Naive thymus-derived CD4-positive, alpha-beta T cell (primary cell): Measurements from ENCODE around the gene EEF2. TPM values are rescaled to one million over a fixed set of nuclear protein-coding genes. Genes with fewer than 3 reads are reported as not detected.
A peak's percentile ranks its signal among the peaks of the same experiment; 100 is the strongest.

Source experiments
- ATAC-seq: fragments of 150-1000 bp; cut with Tn5 transposase; 2 replicates; pipeline ENCODE4 v1.10.0; 2021; ENCODE audit warnings: mild to moderate bottlenecking, moderate library complexity
- CTCF ChIA-PET: fragments of 350-600 bp; sonication (Branson Sonifier 250); formaldehyde crosslinking; loops from one replicate; lab custom pipeline; 2021; ENCODE audit warnings: antibody characterized with exemption; lab: Charles Lee
- POLR2A ChIA-PET: fragments of 350-600 bp; sonication (Branson Sonifier 250); formaldehyde crosslinking; loops from one replicate; lab custom pipeline; 2021; ENCODE audit warnings: antibody characterized with exemption, inconsistent platforms; lab: Charles Lee
- DNase-seq, 9 donors: peaks; one replicate each; pipeline versions ENCODE4 v3.0.0 to v3.0.0-alpha.2; 2020 to 2022; ENCODE audit warnings: mixed read lengths in 1 of 9
- H3K27ac ChIP-seq: one replicate; pipeline ENCODE4 v1.7.0; 2013; ENCODE audit warnings: mild to moderate bottlenecking, low read depth, low read length, moderate library complexity
- H3K27me3 ChIP-seq, 2 donors: one replicate each; pipeline ENCODE4 v1.7.0; 2013; ENCODE audit warnings: low read length in 2 of 2, mild to moderate bottlenecking in 2 of 2, moderate library complexity in 2 of 2; ENCODE audit not compliant: control insufficient read depth in 2 of 2, insufficient read depth in 2 of 2
- H3K36me3 ChIP-seq, 3 experiments: 1 replicate in 2 of 3; 2 replicates in 1 of 3; pipeline ENCODE4 v1.7.0; 2013; ENCODE audit warnings: low read length in 3 of 3, mild to moderate bottlenecking in 3 of 3, moderate library complexity in 1 of 3; ENCODE audit not compliant: insufficient read depth in 3 of 3, control insufficient read depth in 2 of 3
- H3K4me1 ChIP-seq, 2 donors: one replicate each; pipeline ENCODE4 v1.7.0; 2013; ENCODE audit warnings: low read length in 2 of 2, mild to moderate bottlenecking in 2 of 2, moderate library complexity in 1 of 2; ENCODE audit not compliant: control insufficient read depth in 2 of 2, insufficient read depth in 2 of 2
- H3K4me3 ChIP-seq: 2 replicates; pipeline ENCODE4 v1.7.0; 2013; ENCODE audit warnings: mild to moderate bottlenecking, low read length
- H3K9me3 ChIP-seq, 3 experiments: 1 replicate in 2 of 3; 2 replicates in 1 of 3; pipeline ENCODE4 v1.7.0; 2013; ENCODE audit warnings: low read length in 3 of 3; ENCODE audit not compliant: control insufficient read depth in 2 of 3
- H3K27ac Mint-ChIP-seq, 9 donors: one replicate each; pipeline ENCODE4 v1.8.0; 2020 to 2022; ENCODE audit warnings: mixed read lengths in 9 of 9, mild to moderate bottlenecking in 8 of 9, moderate library complexity in 5 of 9, inconsistent platforms in 2 of 9
- H3K27me3 Mint-ChIP-seq, 5 donors: one replicate each; pipeline ENCODE4 v1.8.0; 2021 to 2022; ENCODE audit warnings: mixed read lengths in 5 of 5, mild to moderate bottlenecking in 1 of 5
- H3K36me3 Mint-ChIP-seq, 5 donors: one replicate each; pipeline ENCODE4 v1.8.0; 2020 to 2022; ENCODE audit warnings: mixed read lengths in 5 of 5, mild to moderate bottlenecking in 3 of 5, inconsistent platforms in 1 of 5
- H3K4me1 Mint-ChIP-seq, 7 donors: one replicate each; pipeline ENCODE4 v1.8.0; 2020 to 2022; ENCODE audit warnings: mixed read lengths in 7 of 7, mild to moderate bottlenecking in 3 of 7, inconsistent platforms in 1 of 7
- H3K4me3 Mint-ChIP-seq, 10 donors: one replicate each; pipeline ENCODE4 v1.8.0; 2020 to 2022; ENCODE audit warnings: mild to moderate bottlenecking in 10 of 10, mixed read lengths in 10 of 10, moderate library complexity in 6 of 10, inconsistent platforms in 2 of 10
- H3K9me3 Mint-ChIP-seq, 11 donors: one replicate each; pipeline ENCODE4 v1.8.0; 2020 to 2022; ENCODE audit warnings: mixed read lengths in 11 of 11, mild to moderate bottlenecking in 4 of 11, inconsistent platforms in 1 of 11, moderate library complexity in 1 of 11
- intact Hi-C, 2 donors: fragments of 100-400 bp; cut with micrococcal nuclease; formaldehyde crosslinking; loops; one replicate each; pipeline ENCODE4 v1.15.1; 2023
- polyA plus RNA-seq, 2 donors: library from polyadenylated mRNA; unstranded; fragments of 300-500 nt; fragmentation: Illumina TruSeq; gene quantifications; one replicate each; pipeline ENCODE4 v1.2.3, GENCODE V29; 2021
- total RNA-seq, 6 experiments: library from RNA in 5 of 6; stranded (reverse) in 5 of 6; gene quantifications; 1 replicate in 5 of 6; 2 replicates in 1 of 6; pipeline ENCODE4 v1.2.3 and lab custom pipeline; 2021 to 2026

EEF2 gene
- total RNA-seq (1,000 to 10,000 TPM; 1,791 to 2,674 (median 2,346) TPM), polyA plus RNA-seq (100 to 1,000 TPM; 611 to 634 TPM), total RNA-seq (lab: John Stamatoyannopoulos, UW) (3,652 reads per million, percentile 100 among the genes with 10 or more reads in this experiment)

- Mint-ChIP-seq H3K4me3 (peak within 1 kb of the TSS; percentile 91 to 99 (median 98)), H3K36me3 (peaks cover 4 to 28% (median 21%) of the 10 kb centered on the region in 5 donors), H3K27me3 (no peaks in the 10 kb centered on the region), H3K4me1 (peaks cover 30 to 57% (median 48%) of the 10 kb centered on the region in 7 donors), H3K27ac (peak within 1 kb of the TSS; percentile 93 to 99 (median 96)), H3K9me3 (no peaks in the 10 kb centered on the region)
- ChIA-PET POLR2A (interaction anchor here (0.6 to 2.9 kb wide), 24 partner anchors 8 to 484 kb away, joined by 3 to 44 read pairs (median 4); partner anchors contain the start of genes DAPK3, DOHH, MRPL54 and PIAS4), CTCF (interaction anchor here (0.6 to 3.1 kb wide), 14 partner anchors 10 to 652 kb away, joined by 3 to 16 read pairs (median 4); partner anchors contain the start of genes DAPK3, MRPL54 and PIAS4)
- peak within 1 kb of the TSS; percentile 87 for H3K27ac ChIP-seq
- H3K9me3 ChIP-seq: no peaks in the 10 kb centered on the region
- H3K27me3 ChIP-seq: no peaks in the 10 kb centered on the region
- peak; percentile 89 to 96 (median 93) for DNase-seq
- H3K4me1 ChIP-seq: peaks cover 37 to 43% of the 10 kb centered on the region in 2 donors
- H3K4me3 ChIP-seq: peak within 1 kb of the TSS; percentile 98
- ATAC-seq: peak; percentile 72
- intact Hi-C loops: loop anchor here (1.0 to 10.0 kb wide), 11 partner anchors 14 to 948 kb away; partner anchors contain the start of genes DAPK3 (in 2 of the 2), HDGFL2 (in 2 of the 2), ZBTB7A (in 2 of the 2) and APBA3 (in 1 of the 2)
- peaks cover 25 to 51% (median 34%) of the 10 kb centered on the region in 3 experiments for H3K36me3 ChIP-seq
Observed at GRCh38 chr19:3984908-3985642, at the start of gene EEF2. EEF2 (minus strand) TSS chr19:3985463; CDS start chr19:3985380, 83 bp downstream.

- no peaks in the 10 kb centered on the region for H3K4me1 ChIP-seq
- H3K36me3 ChIP-seq: peaks cover 0 to 77% (median 0%) of the 10 kb centered on the region in 3 experiments
- no peak for DNase-seq
- H3K4me3 ChIP-seq: no peak overlapping the region
- ChIA-PET POLR2A (interaction anchor here (0.9 kb wide), 1 partner anchor 48 kb away, joined by 4 read pairs; no protein-coding TSS in a partner anchor), CTCF (no interaction called here)
- no peaks in the 10 kb centered on the region for H3K27me3 Mint-ChIP-seq
- no peak for ATAC-seq
- intact Hi-C loops: no loop called here
- H3K9me3 ChIP-seq: no peaks in the 10 kb centered on the region
- H3K27me3 ChIP-seq: no peaks in the 10 kb centered on the region
- H3K4me1 Mint-ChIP-seq: no peaks in the 10 kb centered on the region
- H3K27ac ChIP-seq: no peak overlapping the region
- H3K9me3 Mint-ChIP-seq: no peaks in the 10 kb centered on the region
- peaks cover 0 to 5% (median 0%) of the 10 kb centered on the region in 5 donors for H3K36me3 Mint-ChIP-seq
- peak overlapping the region in 2 of 9 donors; percentile 43 to 52 for H3K27ac Mint-ChIP-seq
- no peak overlapping the region for H3K4me3 Mint-ChIP-seq
Observed at GRCh38 chr19:4034048-4035017, 49.1 kb upstream of the EEF2 start.

GRCh38 chr19:4033028-4033956, 48.0 kb upstream of the EEF2 start:
- no peaks in the 10 kb centered on the region for H3K27me3 Mint-ChIP-seq

GRCh38 chr19:4032436-4032835, 47.2 kb upstream of the EEF2 start:
- Mint-ChIP-seq H3K9me3 (peaks cover 0 to 1% (median 0%) of the 10 kb centered on the region in 11 donors), H3K36me3 (peaks cover 0 to 3% (median 0%) of the 10 kb centered on the region in 5 donors), H3K27ac (no peak overlapping the region), H3K4me3 (no peak overlapping the region), H3K27me3 (no peaks in the 10 kb centered on the region), H3K4me1 (peaks cover 0 to 1% (median 0%) of the 10 kb centered on the region in 7 donors)
- Histone ChIP-seq H3K4me3 (no peak overlapping the region), H3K27me3 (no peaks in the 10 kb centered on the region), H3K9me3 (no peaks in the 10 kb centered on the region), H3K36me3 (peaks cover 0 to 90% (median 0%) of the 10 kb centered on the region in 3 experiments), H3K4me1 (no peaks in the 10 kb centered on the region), H3K27ac (no peak overlapping the region)
- intact Hi-C loops: no loop called here
- POLR2A ChIA-PET: no interaction called here
- DNase-seq (no peak), ATAC-seq (no peak)
- CTCF ChIA-PET: interaction anchor here (0.5 kb wide), 1 partner anchor 487 kb away, joined by 3 read pairs; no protein-coding TSS in a partner anchor

More at GRCh38 chr19:4033028-4033956, 48.0 kb upstream of the EEF2 start:
- Histone ChIP-seq H3K27me3 (no peaks in the 10 kb centered on the region), H3K36me3 (peaks cover 0 to 87% (median 0%) of the 10 kb centered on the region in 3 experiments), H3K27ac (no peak overlapping the region), H3K4me1 (no peaks in the 10 kb centered on the region), H3K9me3 (no peaks in the 10 kb centered on the region), H3K4me3 (no peak overlapping the region)
- Mint-ChIP-seq H3K27ac (no peak overlapping the region), H3K4me3 (no peak overlapping the region), H3K36me3 (peaks cover 0 to 4% (median 0%) of the 10 kb centered on the region in 5 donors), H3K4me1 (no peaks in the 10 kb centered on the region), H3K9me3 (no peaks in the 10 kb centered on the region)
- ChIA-PET CTCF (no interaction called here), POLR2A (no interaction called here)
- DNase-seq (no peak), ATAC-seq (no peak)
- intact Hi-C loops: no loop called here

GRCh38 chr19:4031420-4031819, 46.2 kb upstream of the EEF2 start:
- ATAC-seq: no peak
- Histone ChIP-seq H3K4me1 (no peaks in the 10 kb centered on the region), H3K4me3 (no peak overlapping the region), H3K36me3 (peaks cover 0 to 84% (median 0%) of the 10 kb centered on the region in 3 experiments), H3K9me3 (no peaks in the 10 kb centered on the region), H3K27me3 (no peaks in the 10 kb centered on the region), H3K27ac (no peak overlapping the region)
- Mint-ChIP-seq H3K27ac (no peak overlapping the region), H3K4me1 (peaks cover 0 to 1% (median 0%) of the 10 kb centered on the region in 7 donors), H3K27me3 (no peaks in the 10 kb centered on the region), H3K4me3 (no peak overlapping the region), H3K9me3 (peaks cover 0 to 1% (median 0%) of the 10 kb centered on the region in 11 donors), H3K36me3 (peaks cover 0 to 3% (median 0%) of the 10 kb centered on the region in 5 donors)
- intact Hi-C loops: no loop called here
- POLR2A ChIA-PET: no interaction called here
- CTCF ChIA-PET: no interaction called here
- no peak for DNase-seq
